HG03460 (cell line): ENCODE measurements around the gene GNB1L.

Experiments
- ATAC-seq: cut with Tn5 transposase; IDR thresholded peaks from one replicate; pipeline ENCODE4 v1.9.1; 2021; ENCODE audit not compliant: unreplicated experiment

GNB1L gene

DNA sequence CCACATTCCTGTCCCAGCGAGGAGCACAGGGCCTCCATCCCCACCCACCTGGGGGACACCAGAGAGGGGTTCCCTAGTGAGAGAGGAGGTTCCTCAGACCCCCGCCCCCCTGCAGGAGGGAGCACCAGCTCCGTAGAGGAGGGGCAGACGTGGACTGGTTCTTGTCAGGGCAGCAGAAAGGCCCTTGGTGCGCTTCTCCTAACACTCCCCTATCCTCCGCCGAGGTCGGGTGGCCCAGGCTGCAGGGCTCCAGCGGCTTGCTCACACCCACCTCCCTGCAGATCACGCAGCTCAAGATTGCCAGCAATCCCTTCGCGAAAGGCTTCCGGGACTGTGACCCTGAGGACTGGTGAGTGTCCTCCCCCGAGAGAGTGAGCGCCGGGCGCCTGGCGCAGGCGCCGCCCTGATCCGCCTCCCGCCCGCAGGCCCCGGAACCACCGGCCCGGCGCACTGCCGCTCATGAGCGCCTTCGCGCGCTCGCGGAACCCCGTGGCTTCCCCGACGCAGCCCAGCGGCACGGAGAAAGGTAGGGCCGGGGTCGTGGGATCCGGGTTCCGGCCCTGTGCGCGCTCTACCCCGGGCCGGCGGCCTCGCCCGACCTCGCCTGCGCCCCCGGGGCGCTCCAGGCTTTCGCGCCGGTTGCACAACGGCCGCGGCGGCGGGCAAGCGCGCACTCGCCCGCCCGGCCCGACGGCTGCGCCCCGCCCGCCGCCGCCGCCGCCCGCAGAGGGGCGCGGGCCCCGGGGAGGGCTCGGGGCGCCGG is 89.0 kb downstream of the GNB1L start:
- ATAC-seq, result no peak

DNA sequence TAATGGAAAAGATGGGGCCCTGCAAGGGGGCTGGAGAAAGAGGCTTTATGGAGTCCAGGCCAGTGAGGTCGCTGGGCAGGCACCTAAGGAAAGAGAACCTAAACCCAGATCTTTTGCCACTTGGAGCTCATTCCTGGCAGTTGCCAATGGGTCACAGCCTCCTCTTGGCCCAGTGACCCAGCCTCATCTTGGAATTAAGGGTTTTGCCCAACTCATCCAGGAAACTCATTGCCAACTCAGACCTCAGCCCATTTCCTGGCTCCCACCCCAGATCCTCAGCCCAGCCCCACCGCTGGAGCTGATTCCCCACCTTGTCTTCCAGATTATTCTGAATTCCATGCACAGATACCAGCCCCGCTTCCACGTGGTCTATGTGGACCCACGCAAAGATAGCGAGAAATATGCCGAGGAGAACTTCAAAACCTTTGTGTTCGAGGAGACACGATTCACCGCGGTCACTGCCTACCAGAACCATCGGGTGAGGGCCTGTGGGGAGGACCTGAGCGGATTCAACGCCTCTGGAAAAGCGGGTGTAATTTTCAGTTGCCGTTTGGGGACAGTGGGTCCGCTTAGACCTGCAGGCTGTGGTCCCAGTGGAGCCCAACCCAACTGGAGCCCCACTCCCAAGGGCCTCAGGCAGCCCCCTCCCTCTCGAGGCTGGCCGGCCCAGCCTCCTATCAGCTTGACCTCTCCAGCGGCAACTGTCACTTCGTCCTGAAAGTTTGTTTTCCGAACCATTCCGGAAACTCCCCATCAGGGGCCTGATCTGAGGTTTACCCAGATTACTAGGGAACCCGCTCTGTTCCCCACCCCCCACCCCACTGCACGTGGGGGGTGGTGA is 89.8 kb downstream of the GNB1L start:
- no peak for ATAC-seq

DNA sequence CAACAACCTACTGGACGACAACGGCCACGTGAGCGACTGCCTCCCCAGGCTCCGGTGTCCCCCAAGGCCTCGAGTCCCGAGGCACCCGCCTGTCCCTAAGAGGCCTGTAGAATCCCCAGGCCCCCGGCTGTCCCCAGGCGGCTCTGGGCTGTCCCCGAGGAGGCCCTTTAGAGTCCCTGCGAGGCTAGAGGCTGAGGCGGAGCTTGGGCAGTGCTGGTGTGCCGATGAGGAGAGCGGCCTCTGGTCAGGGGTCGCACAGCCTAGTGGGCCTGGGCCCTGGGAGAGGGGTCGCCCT is 90.4 kb downstream of the GNB1L start:
- ATAC-seq, result no peak

DNA sequence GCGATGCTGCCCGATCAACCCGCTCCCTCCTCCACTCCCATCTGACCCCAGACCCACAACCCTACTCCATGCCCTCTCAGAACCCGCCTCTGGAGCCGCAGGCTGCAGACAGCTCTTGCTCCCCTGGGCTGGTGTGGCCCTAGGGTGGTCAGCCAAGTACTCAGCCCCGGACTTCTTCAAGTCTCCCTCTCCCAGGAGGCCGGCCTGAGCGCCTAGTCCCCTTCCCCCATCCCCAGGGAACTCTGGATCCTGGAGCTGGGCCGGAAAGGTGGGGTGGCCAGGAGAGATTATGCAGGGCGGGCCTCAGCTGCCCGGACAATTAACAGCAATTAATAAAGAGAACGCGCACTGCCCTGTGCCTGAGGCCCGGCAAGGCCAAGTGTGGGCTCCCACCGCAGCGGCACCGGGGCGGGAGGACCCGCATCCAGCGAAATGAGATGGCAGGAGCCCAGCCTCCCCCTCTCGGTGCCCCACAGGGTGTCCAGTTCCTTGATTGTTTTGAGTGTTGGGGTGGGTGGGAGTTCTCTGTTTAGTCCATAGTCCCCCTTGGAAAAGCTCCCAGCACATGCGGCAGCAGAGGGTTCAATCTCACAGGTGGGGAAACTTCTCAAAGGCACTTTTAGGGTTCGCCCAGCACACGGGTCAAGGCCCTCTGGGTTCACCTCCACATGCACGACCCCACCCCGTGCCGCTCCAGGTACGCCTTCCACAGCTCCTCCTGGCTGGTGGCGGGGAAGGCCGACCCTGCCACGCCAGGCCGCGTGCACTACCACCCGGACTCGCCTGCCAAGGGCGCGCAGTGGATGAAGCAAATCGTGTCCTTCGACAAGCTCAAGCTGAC is 91.0 kb downstream of the GNB1L start:
- ATAC-seq, result no peak

DNA sequence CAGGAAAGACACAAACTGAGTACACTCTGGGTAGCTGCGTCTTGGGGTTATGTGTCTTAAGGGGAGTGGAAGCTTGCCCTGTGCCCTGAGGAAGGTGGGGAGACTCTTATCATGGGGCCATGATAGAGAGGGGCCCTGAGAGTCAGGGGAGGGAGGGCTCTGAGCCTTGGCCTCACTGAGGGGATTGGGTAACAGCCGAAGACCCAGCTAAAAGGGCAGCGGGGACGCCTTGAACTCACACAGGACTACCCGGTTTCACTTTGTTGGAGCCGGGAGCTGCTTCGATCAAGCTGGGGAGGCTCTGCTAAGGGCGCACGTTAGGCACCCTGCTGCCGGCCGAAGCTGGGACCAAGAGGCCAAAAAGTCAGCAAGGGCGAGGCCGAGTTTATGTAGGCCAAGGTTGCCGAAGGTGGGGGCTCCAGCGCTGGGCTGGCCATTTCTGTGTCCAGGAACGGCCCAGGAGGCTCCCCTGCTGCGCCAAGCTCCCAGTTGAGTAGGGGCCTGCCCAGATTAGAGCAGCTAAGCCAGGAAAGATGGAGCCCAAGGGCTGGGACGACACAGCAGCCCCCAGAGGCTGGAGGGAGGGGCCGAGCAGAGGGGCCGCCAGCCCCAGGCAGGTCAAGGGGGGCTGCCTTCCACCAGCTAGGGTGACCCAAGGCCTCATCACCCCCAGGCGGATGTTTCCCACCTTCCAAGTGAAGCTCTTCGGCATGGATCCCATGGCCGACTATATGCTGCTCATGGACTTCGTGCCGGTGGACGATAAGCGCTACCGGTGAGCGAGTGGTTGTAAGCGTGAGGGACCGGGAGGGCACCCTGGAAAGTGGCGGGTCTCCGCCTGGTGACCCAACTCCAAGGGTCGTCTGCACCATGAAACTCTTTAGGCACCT is 91.9 kb downstream of the GNB1L start:
- ATAC-seq, result no peak

DNA sequence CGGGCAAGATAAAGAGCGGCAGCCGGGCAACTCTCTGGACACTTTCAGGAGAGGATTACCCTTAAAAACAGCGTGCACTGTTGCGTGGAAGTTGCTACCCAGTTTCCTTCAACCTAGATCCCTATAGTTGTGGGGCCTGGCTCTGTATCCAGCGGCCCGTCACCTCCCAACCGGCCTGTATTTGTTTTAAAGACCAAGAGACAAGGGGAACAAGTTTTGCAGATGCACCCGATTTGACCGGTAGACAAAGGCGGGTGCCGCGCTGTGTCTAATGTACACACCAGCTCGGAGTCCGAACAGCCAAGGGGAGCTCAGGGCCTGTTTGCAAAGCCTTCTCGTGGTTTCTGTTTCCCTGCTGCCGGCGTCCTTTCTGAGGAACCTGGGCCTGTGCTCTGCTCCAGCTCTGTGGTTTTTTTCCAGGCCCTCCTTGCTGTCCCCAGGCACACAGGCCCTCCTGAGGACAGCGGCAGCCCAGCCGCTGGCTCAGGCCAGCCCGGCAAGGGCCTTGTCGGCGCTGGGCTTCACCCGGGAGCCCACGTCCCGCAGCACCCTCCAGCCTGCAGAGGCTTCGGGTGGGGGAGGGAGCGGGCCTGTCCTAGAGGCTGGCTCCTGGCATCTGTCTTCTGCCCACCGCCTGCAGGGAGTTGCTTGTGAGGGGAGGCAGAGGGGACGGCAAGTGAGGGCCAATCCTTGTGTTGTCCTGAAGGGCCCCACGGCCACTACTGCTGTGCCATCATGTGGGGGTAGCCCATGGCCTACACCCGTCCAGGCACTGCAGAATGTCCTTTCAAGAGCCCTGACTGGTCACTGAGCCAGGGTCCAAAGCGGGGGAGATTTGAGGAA is 92.7 kb downstream of the GNB1L start:
- no peak for ATAC-seq

DNA sequence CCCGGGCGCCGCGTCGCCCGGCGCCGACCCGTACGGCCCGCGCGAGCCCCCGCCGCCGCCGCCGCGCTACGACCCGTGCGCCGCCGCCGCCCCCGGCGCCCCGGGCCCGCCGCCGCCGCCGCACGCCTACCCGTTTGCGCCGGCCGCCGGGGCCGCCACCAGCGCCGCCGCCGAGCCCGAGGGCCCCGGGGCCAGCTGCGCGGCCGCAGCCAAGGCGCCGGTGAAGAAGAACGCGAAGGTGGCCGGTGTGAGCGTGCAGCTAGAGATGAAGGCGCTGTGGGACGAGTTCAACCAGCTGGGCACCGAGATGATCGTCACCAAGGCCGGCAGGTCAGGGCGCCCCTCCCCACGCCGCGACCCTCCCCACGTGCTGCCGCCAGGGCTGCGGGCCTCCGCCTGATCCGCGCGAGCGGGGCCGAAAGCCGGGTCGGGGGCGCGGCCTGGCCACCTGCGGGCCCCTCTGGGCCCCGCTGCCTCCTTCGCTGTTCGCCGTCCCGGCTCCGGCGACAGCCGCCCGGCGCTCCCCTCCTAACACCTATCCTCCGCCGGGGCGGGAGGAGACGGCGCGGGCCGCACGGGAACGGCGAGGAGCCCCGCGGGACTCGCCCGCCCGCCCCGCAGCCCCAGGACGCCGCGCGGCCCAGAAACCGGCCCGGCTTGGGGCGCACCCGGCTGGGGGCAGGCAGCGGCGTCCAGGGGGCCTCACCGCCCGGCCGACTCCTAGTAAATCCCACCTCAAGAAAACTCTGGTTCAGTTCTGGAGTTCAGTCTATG is 93.5 kb downstream of the GNB1L start:
- no peak for ATAC-seq

DNA sequence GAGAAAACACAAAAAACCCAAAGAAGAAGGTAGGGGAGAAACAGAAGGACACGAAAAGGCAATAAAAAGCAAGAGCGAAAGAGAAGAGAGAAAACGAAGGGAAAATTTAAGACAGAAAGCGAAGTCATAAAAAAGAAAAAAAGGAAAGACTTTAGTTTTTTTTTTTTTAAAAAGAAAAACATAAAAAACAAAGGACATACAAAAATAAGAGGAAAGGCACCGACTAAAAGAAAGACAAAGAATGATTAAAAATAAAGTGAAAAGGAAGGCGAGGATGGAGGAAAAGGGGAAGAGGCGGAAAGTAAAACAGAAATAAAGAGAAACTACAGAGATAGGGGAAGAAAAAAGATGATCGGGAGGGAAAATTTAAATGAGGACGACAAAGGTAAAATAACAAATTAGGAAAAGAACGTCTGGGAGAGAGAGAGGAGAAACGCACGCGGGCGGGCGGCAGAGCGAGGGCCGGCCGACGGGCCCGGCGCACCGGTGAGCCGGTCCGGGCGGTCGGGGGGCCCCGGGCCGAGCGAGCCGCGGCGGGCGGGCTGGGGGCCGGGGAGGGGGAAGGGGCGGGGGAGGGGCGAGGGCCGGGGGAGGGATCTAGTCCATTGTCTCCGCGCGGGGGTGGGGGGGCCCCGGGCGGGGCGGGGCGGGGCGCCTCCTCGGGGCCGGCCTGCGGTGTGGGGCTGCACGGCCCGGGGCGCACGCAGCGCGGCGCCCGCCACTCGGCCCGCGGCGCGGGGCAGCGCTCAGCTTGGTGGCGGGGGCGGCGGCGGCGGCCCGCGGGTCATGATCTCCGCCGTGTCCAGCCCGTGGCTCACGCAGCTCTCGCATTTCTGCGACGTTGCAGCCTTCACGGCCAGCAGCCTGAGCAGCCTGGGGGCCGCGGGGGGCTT is 94.4 kb downstream of the GNB1L start, which contains the start of gene TBX1:
Gene TBX1 (plus strand): TSS at position 721 of the 893 bp plus-strand sequence. CDS start 66 bp downstream, at position 787.
- no peak for ATAC-seq

DNA sequence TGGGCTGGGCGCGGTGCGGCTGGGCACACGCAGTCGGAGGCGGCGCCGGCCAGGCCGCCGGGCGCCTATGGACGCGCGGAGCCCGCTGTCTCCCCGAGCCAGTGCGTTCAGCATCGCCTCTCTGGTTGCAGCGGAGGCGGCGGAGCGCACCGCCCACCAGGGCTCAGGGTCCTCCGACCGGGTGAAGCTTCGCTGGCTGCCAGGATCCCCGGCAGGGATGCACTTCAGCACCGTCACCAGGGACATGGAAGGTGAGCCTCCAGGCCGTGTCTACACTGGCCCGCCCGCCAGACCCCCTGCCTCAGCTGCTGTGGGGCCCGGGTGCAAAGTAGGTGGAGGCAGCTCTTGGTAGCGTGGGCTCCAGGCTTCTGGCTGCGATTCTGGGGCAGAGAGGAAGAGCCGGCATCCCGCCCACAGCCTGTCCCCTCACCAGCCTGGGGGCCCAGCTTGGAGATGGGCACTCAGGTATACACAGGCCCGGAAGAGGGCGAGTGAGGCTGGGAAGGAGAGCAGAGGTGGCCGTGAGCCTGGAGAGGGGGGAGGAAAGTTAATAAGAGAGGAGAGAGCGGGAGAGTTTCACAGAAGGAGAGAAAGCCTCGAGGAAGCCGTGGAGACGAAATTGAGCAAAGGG is 95.1 kb downstream of the GNB1L start:
- no peak for ATAC-seq

DNA sequence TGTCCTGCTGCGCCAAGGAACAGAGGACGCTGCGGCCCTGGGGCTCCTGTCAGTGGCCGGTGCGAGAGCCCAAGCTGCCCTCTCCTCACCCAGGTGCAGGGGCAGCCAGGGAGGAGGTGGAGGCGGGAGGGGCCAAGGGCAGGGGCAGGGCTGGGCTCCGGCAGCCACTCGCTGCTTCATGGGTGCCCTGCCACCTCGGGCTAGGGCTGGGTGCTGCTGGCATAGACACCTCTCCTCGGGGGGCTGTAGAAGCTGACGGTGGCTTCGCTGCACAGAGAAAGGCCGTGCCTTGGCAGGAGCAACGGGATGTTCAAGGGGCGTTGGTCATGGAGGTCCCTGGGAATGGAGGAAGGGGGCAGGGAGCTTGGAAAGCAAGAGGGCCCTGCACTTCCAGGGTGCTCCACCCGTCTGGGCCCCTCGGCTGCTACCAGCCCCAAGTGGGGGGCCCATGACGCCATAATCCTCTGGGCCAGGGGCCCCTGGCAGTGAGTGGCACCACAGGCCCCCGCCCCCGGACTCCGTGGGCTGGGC is 95.7 kb downstream of the GNB1L start:
- ATAC-seq, result no peak

DNA sequence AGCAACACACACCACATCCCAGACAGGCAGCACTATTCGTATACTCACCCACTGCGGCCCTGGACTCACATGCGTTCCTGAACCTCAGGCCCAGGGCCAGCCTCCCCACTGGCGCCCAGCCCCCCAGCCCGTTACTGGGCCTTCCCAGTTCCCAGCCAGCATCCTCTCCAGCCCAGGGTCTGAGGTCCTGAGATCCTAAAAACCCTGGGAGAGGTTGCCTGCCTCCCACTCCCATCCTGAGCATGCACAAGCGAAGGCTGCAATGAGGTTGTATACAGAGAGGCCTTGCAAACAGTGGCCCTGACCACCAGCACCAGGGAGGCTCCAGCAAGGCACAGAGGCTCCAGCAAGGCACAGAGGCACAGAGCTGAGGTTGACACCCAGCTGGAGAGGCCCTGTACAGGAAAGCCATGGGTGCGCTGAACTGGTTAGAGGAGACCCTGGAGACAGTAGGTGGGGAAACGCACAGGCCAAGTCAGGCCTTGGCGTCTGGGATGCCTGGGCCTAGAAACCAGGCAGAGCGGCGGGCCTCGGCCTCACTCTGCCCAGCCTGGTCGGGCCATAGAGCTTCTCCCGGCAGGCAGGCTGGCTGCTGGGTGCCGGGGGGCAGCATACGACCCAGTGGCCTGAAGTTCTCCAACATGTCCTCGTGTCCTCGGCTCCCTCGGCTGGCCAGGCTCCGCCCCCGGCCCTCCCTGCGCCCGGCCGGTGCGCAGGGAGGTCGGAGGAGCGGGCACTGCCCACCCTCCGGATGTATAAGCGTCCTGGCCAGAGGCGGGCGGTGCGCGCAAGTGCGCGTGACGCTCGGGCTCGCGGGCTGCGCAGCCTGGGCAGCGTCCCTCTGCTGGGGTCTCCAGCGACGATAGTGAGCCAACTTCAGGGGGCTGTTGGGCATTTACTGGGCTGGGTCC is 96.4 kb downstream of the GNB1L start:
- no peak for ATAC-seq

DNA sequence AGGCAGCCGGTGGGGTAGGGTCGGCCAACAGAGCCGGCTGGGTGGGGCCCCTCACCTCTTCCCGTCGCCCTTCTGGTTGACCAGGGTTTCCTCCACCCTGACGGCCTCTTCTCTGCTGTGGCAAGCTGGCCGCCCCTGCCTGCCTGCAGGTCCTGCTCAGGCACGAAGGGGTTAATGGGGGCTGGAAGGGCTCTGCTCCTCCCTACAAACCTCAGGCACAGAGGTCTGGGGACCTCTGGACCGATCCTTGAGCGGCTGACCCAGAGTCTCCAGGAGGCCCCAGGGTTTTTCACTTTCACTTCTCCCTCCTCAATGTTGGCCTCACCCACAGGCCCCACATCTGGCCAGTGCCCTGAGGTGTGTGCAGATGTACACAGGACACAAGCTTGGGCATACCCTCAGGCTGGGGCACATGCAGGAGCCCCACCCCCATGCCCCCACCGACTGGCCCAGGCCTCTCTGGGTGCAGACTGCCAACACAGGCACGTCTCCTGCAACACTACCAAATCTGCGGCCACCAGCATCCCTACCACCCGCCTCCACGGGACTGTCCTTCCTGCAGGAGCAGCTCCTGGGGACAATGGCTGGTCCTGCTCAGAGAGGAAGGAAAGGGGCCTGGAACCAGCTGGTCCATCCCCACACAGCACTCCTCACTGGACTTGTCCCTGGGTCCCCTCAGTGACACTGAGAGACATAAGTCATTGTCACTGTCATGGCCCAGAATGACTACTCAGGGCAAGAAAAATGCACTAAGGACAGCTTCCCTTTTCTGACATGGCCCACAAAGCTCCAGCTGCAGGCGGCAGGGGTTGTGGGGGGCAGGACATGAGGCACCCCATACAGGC is 97.3 kb downstream of the GNB1L start:
- no peak for ATAC-seq

DNA sequence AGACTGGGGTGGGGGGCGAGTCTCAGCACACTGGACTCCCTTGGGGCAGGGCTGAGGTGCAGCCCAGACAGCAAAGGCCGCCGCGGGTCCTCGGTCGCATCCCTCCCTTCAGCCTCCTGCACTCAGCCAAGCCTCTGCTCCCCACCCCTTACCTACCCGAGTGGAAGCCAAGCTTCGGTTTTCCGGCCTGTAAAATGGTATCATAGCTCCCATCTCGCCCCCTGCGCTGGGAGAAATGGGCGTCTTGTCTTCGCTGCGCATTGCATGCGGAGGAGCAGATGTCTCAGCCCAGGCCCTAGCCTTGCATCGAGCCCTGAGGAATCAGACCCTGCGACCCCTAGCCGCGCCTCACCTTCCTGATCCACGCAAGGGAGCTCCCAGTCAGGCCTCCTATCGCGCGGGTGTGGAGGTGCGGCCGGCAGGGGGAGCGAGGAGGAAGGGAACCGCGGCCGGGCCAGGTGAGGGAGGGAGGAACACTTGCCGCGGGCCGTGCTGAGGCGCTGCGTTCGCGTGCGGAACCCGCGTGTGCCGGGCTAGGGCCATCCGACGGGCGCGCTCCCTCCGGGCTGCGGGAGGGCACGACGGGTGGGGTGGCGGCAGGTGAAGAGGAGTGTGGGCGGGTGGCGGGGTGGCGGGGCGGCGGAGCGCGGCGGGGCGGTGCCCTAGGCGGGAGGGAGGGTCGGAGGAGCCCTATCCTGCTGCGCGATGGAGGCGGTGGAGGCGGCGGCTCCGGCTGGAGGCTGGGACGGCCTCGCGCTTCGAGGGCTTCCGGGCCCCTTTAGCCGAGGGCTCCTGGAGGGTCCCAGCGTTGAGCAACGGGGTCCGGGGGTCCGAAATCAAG is 98.2 kb downstream of the GNB1L start:
- no peak for ATAC-seq

DNA sequence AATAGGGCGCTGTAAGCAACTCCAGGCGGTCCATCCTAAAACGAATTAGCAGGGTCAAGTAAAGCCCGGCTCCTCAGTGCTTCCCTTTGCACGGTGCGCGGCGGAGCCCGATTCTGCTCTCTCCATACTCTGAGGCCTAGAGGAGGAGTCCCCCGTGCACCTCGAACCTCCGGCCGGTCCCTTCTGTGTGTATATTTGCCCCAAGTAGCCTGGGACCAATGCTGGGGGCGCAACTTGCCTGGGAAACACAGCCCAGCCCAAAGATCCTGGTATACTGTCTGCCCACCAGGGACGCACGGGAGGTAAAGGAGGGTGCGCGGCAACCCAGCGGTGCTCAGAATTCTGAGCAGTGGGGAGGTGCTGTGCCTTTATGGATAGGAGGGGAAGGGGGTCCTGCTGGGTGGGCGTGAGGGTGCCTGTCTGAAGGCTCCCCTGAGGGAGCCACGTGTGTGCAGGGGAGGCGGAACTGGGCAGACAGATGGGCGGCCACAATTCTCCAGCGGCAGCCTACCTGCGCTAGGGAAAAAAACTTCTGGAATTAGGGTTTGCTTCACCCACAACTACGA is 98.9 kb downstream of the GNB1L start:
- ATAC-seq, result no peak
